GM12878 (cell line): Measurements from ENCODE around the gene IMMP2L. TPM values are rescaled to one million over a fixed set of nuclear protein-coding genes. Genes with fewer than 3 reads are reported as not detected.
"Not testable (repeated sequence)": the region's sequence is repeated elsewhere in the genome, so short reads cannot be mapped to it uniquely, and the experiment has no call there.

Experiments used
- ATAC-seq: fragments of 200-7000 bp; cut with Tn5 transposase; 3 replicates; pipeline ENCODE4 v1.9.1; 2020; ENCODE audit warnings: mild to moderate bottlenecking, moderate library complexity
- BruUV-seq: library from RNA; stranded (reverse); fragments of 400-500 nt; replicated peaks from 2 replicates; lab custom pipeline; 2021; lab: Mats Ljungman, UMichigan
- CTCF ChIA-PET: fragments of 300-600 bp; sonication (Branson Sonifier 250); formaldehyde crosslinking; extraction: SDS; loops from one replicate; lab custom pipeline; 2021; ENCODE audit warnings: inconsistent platforms; lab: Yijun Ruan, JAX
- POLR2A ChIA-PET: fragments of 350-600 bp; formaldehyde crosslinking; extraction: SDS; loops from one replicate; lab custom pipeline; 2021; ENCODE audit warnings: inconsistent platforms; lab: Charles Lee
- RAD21 ChIA-PET: fragments of 300-600 bp; sonication (Branson Sonifier 250); formaldehyde crosslinking; loops from one replicate; lab custom pipeline; 2023; ENCODE audit warnings: antibody characterized with exemption; ENCODE audit not compliant: unreplicated experiment; lab: Charles Lee
- SMC1A ChIA-PET: fragments of 300-600 bp; sonication (Branson Sonifier 250); formaldehyde crosslinking; loops from one replicate; lab custom pipeline; 2023; ENCODE audit not compliant: unreplicated experiment, uncharacterized antibody; lab: Charles Lee
- DNase-seq: peaks from one replicate; pipeline ENCODE4 v3.0.0-alpha.2; 2011; ENCODE audit warnings: low read depth, low spot score
- FAIRE-seq: peaks from 3 replicates; lab custom pipeline; 2011; peaks lifted over from hg19 to GRCh38; lab: Jason Lieb, UNC
- H2AFZ ChIP-seq: 2 replicates; pipeline ENCODE4 v1.6.0; 2011; ENCODE audit warnings: low read depth, low read length, control low read depth; ENCODE audit not compliant: control insufficient read depth
- H3K27ac ChIP-seq: 2 replicates; pipeline ENCODE4 v1.5.1; 2011; ENCODE audit warnings: control low read depth; ENCODE audit not compliant: control insufficient read depth, insufficient read depth
- H3K27me3 ChIP-seq, 2 experiments: replicated peaks in 1 of 2; 2 replicates each; pipeline versions ENCODE4 v1.6.0 to v1.6.1; 2011; ENCODE audit warnings: low read length in 1 of 2; ENCODE audit not compliant: control insufficient read depth in 2 of 2, insufficient read depth in 2 of 2
- H3K36me3 ChIP-seq, 2 experiments: 2 replicates each; pipeline ENCODE4 v1.5.1; 2011; ENCODE audit warnings: low read length in 1 of 2; ENCODE audit not compliant: control insufficient read depth in 2 of 2, insufficient read depth in 2 of 2
- H3K4me1 ChIP-seq: 2 replicates; pipeline ENCODE4 v1.6.1; 2011; ENCODE audit warnings: mild to moderate bottlenecking, low read length, moderate library complexity, mixed read lengths; ENCODE audit not compliant: control insufficient read depth, insufficient read depth
- H3K4me2 ChIP-seq: 2 replicates; pipeline ENCODE4 v1.6.0; 2011; ENCODE audit warnings: control low read depth; ENCODE audit not compliant: control insufficient read depth, insufficient read depth
- H3K4me3 ChIP-seq: fragments of 200-600 bp; sonication (generic); 2 replicates; pipeline ENCODE4 v1.5.1; 2016
- H3K79me2 ChIP-seq: 2 replicates; pipeline ENCODE4 v1.6.0; 2011; ENCODE audit warnings: low read length; ENCODE audit not compliant: control insufficient read depth, insufficient read depth
- H3K9ac ChIP-seq: 2 replicates; pipeline ENCODE4 v1.8.0; 2011; ENCODE audit warnings: low read length, control low read depth, mixed read lengths; ENCODE audit not compliant: control insufficient read depth, insufficient read depth
- H3K9me3 ChIP-seq: replicated peaks from 3 replicates; pipeline ENCODE4 v1.5.1; 2011; ENCODE audit warnings: mild to moderate bottlenecking, low read length; ENCODE audit not compliant: control insufficient read depth, insufficient read depth
- H4K20me1 ChIP-seq: 2 replicates; pipeline ENCODE4 v1.6.0; 2011; ENCODE audit not compliant: control insufficient read depth, insufficient read depth
- BCL11A ChIP-seq: IDR thresholded peaks from 2 replicates; pipeline ENCODE4 v1.6.1; 2011; ENCODE audit warnings: low read depth, low read length
- CBX5 ChIP-seq: sonication (generic); IDR thresholded peaks from 2 replicates; pipeline ENCODE4 v1.6.1; 2016; ENCODE audit warnings: low read depth, moderate library complexity, mild to moderate bottlenecking, inconsistent platforms
- CHD1 ChIP-seq: IDR thresholded peaks from 2 replicates; pipeline ENCODE4 v1.6.1; 2012; ENCODE audit warnings: low read depth, low read length, improper control_type of control experiment
- FOS ChIP-seq: IDR thresholded peaks from 3 replicates; pipeline ENCODE4 v1.6.1; 2011; ENCODE audit warnings: borderline replicate concordance; ENCODE audit not compliant: insufficient read length; ENCODE audit errors: extremely low read depth
- KAT2A ChIP-seq: conservative IDR thresholded peaks from 2 replicates; pipeline ENCODE4 v1.6.1; 2011; ENCODE audit warnings: low read depth, low read length; ENCODE audit not compliant: control insufficient read depth
- MTA2 ChIP-seq: fragments of 450-650 bp; IDR thresholded peaks from 2 replicates; pipeline ENCODE4 v1.6.1; 2016; ENCODE audit warnings: low read depth, mild to moderate bottlenecking, moderate library complexity
- NFIC ChIP-seq: IDR thresholded peaks from 2 replicates; pipeline ENCODE4 v1.6.1; 2012; ENCODE audit warnings: low read depth, mild to moderate bottlenecking, inconsistent platforms, low read length, moderate library complexity
- PML ChIP-seq: IDR thresholded peaks from 2 replicates; pipeline ENCODE4 v1.6.1; 2012; ENCODE audit warnings: low read length, inconsistent platforms
- POLR2AphosphoS5 ChIP-seq: IDR thresholded peaks from 2 replicates; pipeline ENCODE4 v1.6.1; 2011; ENCODE audit warnings: mild to moderate bottlenecking, low read length, inconsistent platforms
- RCOR1 ChIP-seq: conservative IDR thresholded peaks from 2 replicates; pipeline ENCODE4 v1.6.1; 2012; ENCODE audit warnings: low read depth, low read length, improper control_type of control experiment
- SMAD5 ChIP-seq: IDR thresholded peaks from 2 replicates; pipeline ENCODE4 v1.6.1; 2016; ENCODE audit warnings: antibody characterized with exemption, low read depth
- SREBF2 ChIP-seq: IDR thresholded peaks from 2 replicates; pipeline ENCODE4 v1.6.1; 2012; ENCODE audit warnings: mild to moderate bottlenecking, low read length
- ZBED1 ChIP-seq: IDR thresholded peaks from 2 replicates; pipeline ENCODE4 v1.6.1; 2016; ENCODE audit warnings: borderline replicate concordance
- ZNF274 ChIP-seq: IDR thresholded peaks from one replicate; pipeline ENCODE4 v1.8.0; 2011; ENCODE audit not compliant: insufficient read length, insufficient read depth
- WGBS: methylation state at CpG from one replicate; pipeline ENCODE4 v1.1.6; 2016; ENCODE audit warnings: low lambda C conversion rate; ENCODE audit not compliant: insufficient replicate concordance, insufficient coverage; ENCODE audit errors: missing lambda C conversion rate; 5-methylcytosine and 5-hydroxymethylcytosine counted together
- in situ Hi-C: fragments of 300-500 bp; cut with MboI; formaldehyde crosslinking; loops from 9 replicates; pipeline ENCODE4 v1.14.3; 2018; ENCODE audit warnings: mixed read lengths
- intact Hi-C: fragments of 100-400 bp; cut with micrococcal nuclease; formaldehyde crosslinking; loops from one replicate; pipeline ENCODE4 v1.14.2; 2022; ENCODE audit not compliant: unreplicated experiment
- polyA plus RNA-seq, 11 experiments: library from polyadenylated mRNA; depleted of rRNA in 4 of 11; unstranded in 6 of 11; stranded (reverse) in 5 of 11; fragments of >200 nt; fragmentation: Nextera tagmentation in 4 of 11; fragmentation: Illumina TruSeq in 1 of 11; extraction: Ambion mirVana in 4 of 11; extraction: Trizol in 1 of 11; gene quantifications; 1 replicate in 1 of 11; 2 replicates in 10 of 11; pipeline versions ENCODE4 v1.2.1 to v1.2.3, GENCODE V29; 2011 to 2016; ENCODE audit warnings: inconsistent platforms in 2 of 11, missing spikeins in 2 of 11, low read depth in 1 of 11
- total RNA-seq, 4 experiments: library from RNA; depleted of rRNA in 3 of 4; stranded (reverse); fragments of >200 nt in 3 of 4; fragmentation: Illumina TruSeq in 1 of 4; extraction: Trizol in 1 of 4; gene quantifications; 2 replicates each; pipeline versions ENCODE4 v1.2.1 to v1.2.3, GENCODE V29; 2013 to 2021
- TF ChIP-seq, protein P1 (sequence below): fragments of 450-650 bp; IDR thresholded peaks from 2 replicates; pipeline ENCODE4 v1.6.1; 2017; ENCODE audit warnings: mild to moderate bottlenecking

Gene IMMP2L
- total and polyA plus RNA-seq, 10 of the 15 experiments (the other 5 are each of a cell fraction or from before 2014, with no cell fraction given), result 12.6 to 46.3 (median 19.6) TPM

- H3K4me1 ChIP-seq, H3K36me3 ChIP-seq, DNase-seq, H3K27ac ChIP-seq, H2AFZ ChIP-seq, H3K79me2 ChIP-seq, RAD21 ChIA-PET, H3K27me3 ChIP-seq, H3K9me3 ChIP-seq, BruUV-seq, CTCF ChIA-PET, in situ Hi-C loops, ATAC-seq, POLR2A ChIA-PET, H3K9ac ChIP-seq, H4K20me1 ChIP-seq, FAIRE-seq, H3K4me2 ChIP-seq, H3K4me3 ChIP-seq, intact Hi-C loops: not testable (repeated sequence)
- SMC1A ChIA-PET, result interaction anchor here (1.0 kb wide), 1 partner anchor 13 kb away, joined by 3 read pairs; no protein-coding TSS in a partner anchor
- 8% methylated on average over 7 of the region's 7 CpGs for WGBS
These were observed 901.7 kb downstream of the IMMP2L start for GRCh38 chr7:110660637-110661036.

DNA sequence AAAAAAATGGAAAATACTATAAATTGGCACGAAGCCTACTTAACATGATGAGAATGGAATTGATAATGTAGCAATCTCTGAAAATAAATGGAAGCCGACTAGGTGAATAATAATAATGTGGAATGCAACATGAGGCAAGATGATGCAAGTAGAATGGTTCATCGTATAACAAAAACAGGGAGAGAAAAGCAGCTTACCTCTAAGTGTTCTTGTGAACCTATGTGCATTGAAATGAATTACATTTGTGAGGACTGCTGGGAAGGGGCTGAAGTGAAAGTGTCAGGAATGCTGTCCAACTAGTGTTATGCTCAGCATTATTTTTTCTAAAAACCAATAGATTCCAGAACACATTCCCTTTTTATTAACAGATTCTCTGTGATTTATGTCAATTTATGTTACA, 912.0 kb downstream of the IMMP2L start:
- 13% methylated on average over 3 of the region's 3 CpGs for WGBS
- H3K9ac ChIP-seq, result no peak overlapping the region
- no peaks in the 10 kb centered on the region for H3K4me1 ChIP-seq
- in situ Hi-C loops, result no loop called here
- ATAC-seq (no peak), DNase-seq (no peak), FAIRE-seq (no peak)
- no peaks in the 10 kb centered on the region for H3K79me2 ChIP-seq
- H3K9me3 ChIP-seq, result no peaks in the 10 kb centered on the region
- no peak overlapping the region for H2AFZ ChIP-seq
- ChIA-PET POLR2A (no interaction called here), SMC1A (interaction anchor here (1.3 kb wide), 1 partner anchor 10 kb away, joined by 4 read pairs; no protein-coding TSS in a partner anchor), CTCF (no interaction called here), RAD21 (no interaction called here)
- no peak overlapping the region for H3K4me2 ChIP-seq
- no peak overlapping the region for H3K27ac ChIP-seq
- BruUV-seq, result no TSS peak
- H3K27me3 ChIP-seq, result no peaks in the 10 kb centered on the region
- no peak overlapping the region for H3K4me3 ChIP-seq
- H3K36me3 ChIP-seq, result no peaks in the 10 kb centered on the region
- H4K20me1 ChIP-seq, result no peaks in the 10 kb centered on the region
- no peak for TF ChIP-seq ZNF274
- TF ChIP-seq, protein P1, sequence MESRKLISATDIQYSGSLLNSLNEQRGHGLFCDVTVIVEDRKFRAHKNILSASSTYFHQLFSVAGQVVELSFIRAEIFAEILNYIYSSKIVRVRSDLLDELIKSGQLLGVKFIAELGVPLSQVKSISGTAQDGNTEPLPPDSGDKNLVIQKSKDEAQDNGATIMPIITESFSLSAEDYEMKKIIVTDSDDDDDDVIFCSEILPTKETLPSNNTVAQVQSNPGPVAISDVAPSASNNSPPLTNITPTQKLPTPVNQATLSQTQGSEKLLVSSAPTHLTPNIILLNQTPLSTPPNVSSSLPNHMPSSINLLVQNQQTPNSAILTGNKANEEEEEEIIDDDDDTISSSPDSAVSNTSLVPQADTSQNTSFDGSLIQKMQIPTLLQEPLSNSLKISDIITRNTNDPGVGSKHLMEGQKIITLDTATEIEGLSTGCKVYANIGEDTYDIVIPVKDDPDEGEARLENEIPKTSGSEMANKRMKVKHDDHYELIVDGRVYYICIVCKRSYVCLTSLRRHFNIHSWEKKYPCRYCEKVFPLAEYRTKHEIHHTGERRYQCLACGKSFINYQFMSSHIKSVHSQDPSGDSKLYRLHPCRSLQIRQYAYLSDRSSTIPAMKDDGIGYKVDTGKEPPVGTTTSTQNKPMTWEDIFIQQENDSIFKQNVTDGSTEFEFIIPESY, result no peak
- TF ChIP-seq FOS, result no peak
- no peak for TF ChIP-seq CHD1
- no peak for TF ChIP-seq SMAD5
- TF ChIP-seq CBX5, result no peak
- TF ChIP-seq KAT2A, result no peak
- TF ChIP-seq SREBF2, result no peak
- no peak for TF ChIP-seq RCOR1
- no peak for TF ChIP-seq PML
- no peak for TF ChIP-seq NFIC
- TF ChIP-seq MTA2, result no peak
- TF ChIP-seq ZBED1, result no peak
- TF ChIP-seq POLR2AphosphoS5, result no peak
- no peak for TF ChIP-seq BCL11A
- intact Hi-C loops, result no loop called here
